Suppressor macrophage treated with lipopolysaccharide for 4 hours (primary cell): ENCODE measurements around the gene AHDC1.
A peak's percentile ranks its signal among the peaks of the same experiment; 100 is the strongest.

Experiments
- DNase-seq: peaks from one replicate; pipeline ENCODE4 v3.0.0-alpha.2; 2020

Gene AHDC1

DNA sequence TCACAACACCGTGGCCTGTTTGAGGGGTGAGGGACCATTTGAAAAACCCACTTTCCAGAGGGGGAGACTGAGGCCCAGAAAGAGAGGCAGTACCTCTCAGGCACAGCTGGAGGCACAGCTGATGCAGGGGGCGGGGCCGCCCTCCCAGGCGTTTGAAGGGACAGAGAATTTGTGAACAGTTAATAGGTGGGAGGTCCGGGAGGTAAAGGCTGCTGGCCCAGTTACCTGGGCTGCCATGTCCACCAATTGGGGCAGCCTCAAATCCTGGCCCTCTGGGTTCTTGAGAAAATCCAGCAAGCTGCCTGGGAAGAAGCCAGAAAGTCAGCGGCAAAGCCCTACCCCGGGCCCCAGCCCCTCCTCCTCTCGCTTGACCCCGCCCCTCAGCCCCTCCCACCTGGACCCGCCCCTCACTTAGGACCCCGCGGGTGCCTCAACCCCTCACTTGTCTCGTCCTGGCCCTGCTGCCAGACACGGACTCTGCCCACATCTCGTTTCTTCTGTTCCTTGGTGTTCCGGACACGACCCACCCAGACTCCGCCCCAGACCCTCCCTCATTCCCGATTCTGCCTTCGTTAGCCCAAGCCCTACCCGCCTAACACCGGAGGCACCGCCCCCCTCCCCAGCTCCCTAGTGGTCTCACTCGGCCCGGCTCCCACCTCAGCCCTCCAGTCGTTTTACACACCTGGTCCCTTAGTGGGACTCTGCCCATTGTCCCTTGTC, 10.8 kb upstream of the AHDC1 start:
- no peak for DNase-seq

DNA sequence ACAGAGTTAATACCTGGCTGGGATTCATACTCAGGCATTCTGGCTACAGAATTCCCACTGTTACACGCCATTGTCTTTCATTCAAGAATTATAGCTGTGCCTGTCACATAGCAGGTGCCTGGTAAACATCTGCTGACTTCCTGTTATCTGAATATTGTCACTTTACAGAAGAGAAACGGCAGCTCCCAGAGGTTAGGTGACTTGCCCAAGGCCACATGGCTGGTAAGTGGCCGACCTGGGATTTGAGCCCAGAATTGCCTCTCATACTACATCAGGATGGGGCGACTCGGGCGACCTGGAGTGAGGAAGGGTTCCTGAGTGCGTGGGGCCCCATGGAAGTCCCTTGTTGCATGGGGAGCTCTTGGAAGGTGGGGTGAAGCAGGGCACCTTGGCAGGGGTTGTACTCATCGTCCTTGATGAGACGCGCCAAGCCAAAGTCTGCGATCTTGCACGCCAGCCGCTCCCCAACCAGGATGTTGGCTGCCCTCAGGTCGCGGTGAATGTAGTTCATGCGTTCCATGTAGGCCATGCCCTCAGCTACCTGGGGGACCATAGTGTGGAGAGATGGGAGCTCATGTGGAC, 10.2 kb upstream of the AHDC1 start:
- DNase-seq = no peak

DNA sequence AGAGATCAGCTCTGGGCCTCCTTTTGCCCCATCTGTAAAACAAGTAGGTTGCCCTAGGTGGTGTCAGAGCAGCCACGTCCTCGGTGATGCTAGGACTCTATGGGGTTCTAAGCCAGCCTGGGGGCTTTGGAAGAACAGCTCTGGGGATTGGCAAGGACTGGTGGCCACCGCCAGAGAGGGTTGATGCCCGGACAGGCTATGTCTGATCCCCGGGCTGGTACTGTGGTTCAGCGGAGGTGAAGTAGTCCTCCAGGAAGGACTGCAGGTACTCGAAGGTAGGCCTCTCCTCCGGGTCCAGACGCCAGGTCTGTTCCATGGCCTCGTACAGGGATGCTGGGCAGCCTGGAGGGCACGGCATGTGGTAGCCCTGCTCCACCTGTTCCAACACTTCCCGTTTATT, 8.8 kb upstream of the AHDC1 start:
- DNase-seq = no peak

DNA sequence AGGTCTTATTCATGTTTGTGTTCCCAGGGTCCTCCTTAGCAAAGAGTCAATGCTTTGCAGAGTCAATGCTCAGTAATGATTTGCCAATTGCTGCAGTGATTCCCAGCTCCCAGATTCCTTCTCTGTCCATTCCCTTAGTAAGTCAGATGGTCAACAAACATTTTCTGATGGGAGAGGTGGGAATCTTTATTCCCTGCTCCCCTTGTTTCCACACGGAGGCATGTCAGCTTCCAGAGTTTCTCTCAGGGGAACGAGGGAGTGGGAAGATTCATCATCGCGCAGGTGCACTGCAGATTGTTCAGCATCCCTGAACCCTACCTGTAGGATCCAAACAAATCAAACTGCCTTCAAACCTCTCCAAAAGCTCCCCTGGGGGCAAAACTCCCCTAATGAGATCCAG, 7.5 kb upstream of the AHDC1 start:
- DNase-seq = no peak

DNA sequence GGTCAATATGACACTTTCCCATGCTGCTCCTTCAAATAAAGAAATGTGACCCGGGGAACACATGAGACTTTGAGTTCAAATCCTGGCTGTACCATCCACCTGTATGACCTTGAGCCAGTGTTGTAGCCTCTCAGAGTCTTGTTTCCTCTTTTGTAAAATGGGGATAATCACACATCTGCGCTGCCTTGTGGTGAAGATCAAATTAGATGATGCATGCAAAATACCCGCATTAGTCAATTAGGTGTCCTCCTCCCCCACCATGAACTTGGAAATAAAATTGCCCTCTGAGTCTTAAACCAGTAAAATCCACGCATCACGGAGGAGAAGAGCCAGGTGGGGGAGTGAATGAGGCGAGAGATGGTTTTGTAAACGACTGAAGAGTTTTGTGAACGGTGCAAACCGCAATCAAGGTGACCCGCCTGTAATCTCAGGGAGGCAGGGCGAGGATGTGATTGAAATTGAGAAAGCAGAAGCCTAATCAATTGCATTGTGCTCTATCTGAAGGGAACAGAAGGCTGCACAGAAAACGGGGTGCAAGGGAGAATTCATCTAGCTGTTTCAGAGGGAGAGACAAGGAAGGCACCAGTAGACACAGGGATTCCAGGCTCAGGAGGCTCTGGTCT, 5.8 kb upstream of the AHDC1 start:
- DNase-seq = no peak

DNA sequence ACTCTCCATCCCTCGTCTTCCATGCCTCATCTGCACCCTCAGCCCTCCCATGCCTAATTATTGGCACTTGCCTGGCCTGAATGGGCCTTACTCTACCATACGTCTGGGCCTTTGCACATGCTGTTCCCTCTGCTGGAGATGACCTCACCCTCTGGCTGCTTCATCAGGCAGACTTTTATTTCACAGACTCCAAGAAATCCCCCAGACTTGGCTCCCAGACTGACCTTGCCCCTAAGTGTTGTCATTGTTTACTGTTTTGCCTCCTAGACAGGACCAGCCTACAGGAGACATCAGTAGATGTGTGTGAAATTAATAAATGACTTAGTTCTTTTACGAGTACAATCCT, 5.2 kb upstream of the AHDC1 start:
- peak; percentile 68 for DNase-seq

DNA sequence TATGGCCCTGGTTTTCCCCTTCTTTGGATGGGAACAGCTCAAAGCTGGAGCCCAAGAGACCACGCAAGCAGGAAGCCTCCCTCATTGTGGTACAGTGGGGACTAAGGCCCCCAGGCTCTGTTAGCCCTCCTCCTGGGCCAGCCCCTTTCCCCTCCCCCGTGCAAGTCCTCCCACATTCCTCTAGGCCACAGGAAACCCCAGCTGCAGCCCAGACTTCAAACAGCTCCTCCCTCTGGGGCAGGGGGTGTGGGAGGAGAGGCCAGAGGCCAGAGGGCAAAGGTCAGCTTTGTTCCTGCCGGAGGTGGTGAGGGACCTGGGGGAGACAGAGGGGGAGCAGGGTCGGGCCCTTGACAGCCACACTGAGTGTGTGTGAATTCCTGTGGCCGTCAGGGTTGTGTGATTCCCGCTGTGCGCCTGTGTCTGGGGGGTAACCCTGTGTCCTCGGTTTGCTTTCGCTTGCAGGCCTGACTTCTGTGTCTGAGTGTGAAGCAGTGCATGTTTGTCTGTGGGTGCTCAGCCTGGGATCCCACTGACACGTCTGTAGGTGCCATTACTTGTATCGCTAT, 3.4 kb upstream of the AHDC1 start:
- no peak for DNase-seq

DNA sequence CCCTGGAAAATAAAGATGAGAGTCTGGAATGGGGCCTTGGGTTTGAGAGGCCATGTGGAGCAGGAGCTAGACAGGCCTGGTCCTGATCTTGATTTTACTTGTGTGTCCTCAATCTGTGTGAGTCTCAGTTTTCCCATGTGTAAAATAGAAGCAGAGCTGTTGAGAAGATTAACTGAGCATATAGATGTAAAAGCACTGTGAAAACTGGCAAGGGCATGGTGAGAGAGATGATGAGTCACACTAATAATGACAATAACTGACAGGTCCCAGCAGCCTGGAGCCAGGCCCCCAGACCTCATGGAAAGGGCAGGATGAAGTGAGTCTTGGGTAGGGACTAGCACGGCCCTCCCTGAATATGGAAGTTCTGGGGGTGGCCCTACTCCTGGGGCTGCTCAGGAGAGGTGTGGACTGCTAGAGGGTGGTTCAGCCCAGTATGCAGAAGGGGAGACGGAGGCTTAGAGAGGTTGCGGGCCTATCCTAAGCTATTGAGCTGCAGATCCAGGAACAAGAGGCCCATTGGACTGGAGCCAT, 2.8 kb upstream of the AHDC1 start:
- DNase-seq = peak; percentile 47

DNA sequence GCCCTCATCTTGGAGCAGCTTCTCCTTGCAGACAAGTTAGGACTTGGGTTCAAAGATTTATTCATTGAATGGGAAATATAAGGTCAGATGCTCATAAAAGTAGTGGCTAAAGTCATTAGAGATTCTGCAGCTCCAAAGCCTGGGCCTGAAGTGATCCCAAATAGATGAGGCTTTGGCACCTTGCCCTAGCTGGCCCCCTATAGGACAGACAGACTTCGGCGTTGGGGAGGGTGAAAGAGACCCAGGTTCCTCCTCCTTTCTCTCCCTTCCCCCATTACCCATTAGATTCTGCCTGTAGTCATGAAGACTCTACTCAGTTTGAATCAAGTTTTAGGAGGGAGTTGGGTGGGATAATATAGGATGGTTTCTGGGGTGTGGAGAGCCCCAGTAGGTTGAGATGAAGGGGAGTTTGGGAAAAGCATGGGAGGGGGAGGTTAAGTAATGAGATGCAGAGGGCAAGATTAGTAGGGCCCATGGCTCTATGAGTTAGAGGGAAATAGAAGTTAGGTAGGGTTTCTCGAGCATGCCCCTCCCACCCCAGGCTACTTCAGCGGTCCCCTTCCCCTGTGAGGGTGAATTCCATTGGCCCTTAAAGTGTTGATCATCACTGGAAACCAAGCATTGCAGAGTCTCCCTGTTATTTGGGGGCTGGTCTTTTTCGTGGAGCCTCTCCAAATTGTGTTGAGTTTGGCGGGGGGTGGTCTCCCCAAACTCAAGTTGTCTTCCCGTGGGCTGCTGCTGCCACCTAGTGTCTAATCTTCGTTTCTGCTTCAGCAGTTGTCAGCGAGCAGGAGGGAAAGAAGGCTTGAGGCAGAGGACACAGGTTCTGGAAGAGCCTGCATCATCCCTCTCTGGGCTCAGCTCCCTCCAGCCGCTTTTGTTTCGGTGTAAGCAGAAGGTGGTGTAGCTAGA, 2.1 kb upstream of the AHDC1 start:
- DNase-seq = peak; percentile 68

DNA sequence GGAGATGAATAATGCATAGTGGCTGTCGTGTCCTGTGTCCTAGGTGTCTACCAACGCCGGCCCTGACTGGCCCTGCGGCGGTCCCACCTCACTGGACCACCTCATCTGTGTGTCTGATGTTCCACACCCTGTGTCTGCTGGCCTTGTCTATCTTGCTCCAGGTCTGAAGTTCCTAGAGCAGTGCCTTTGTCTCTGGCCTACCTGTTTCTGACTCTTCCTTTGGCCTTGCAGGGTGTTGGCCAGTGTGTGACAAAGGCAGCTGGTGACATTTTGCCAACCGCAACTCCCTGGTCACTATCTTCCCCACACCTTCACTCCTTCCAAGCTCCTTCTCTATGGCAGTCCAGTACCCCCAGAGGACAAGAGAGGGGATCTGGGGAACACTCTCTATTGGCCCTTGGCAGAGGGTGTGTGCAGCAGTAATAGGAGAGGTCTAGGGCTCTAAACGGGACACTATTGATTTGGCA, 1.4 kb upstream of the AHDC1 start:
- DNase-seq = no peak

DNA sequence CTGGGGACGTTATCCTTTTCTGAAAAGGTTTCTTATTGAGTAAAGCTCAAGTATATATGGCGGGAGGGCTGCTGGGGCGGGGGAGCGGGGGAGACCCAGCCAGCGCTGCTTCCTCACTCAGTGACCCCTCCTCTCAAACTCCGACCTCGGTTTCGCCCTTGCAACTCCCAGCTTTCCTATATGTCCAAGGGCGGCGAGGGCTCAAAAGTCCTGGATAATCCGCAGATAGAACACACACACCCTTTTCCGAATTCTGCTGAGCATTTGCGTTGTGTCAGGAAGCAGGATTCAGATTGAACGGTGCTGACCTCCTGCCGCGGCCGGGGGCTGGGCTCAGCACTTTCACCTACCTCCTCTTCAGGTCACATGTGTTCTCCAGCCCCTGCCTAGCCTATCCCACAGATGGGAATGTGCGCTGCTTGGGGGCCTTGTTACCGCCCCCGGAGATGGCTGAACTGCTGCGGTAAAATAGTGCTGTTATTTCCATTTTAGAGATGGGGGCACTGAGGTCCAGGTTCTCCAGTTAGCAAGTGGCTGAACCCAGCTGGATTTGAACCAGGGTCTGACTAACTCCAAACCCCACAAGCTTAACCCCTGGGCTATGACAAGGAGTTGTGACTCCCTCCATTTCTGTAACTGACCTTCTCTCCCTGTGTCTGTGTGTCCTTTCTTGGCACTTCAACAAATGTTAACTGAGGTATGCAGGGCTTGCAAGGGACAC, 795 bp upstream of the AHDC1 start:
- no peak for DNase-seq

DNA sequence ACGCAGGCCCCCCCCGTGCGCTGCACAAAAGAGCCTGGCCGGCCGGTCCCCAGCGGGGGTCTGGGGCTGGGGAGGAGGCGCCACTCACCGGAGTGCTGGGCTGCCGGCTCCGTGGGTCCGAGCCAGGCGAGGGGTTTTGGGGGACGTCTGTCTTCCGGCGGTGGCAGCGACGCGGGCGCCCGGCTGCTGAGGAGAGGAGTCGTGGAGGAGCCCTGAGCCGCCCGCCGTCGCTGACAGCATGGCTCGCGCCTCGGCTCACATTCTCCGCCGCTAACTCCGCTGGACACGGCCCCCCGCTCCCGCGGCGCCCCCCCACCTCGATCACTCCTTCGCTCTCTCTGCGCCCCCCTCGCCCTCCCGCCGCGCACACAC, 649 bp downstream of the AHDC1 start:
- no peak for DNase-seq

DNA sequence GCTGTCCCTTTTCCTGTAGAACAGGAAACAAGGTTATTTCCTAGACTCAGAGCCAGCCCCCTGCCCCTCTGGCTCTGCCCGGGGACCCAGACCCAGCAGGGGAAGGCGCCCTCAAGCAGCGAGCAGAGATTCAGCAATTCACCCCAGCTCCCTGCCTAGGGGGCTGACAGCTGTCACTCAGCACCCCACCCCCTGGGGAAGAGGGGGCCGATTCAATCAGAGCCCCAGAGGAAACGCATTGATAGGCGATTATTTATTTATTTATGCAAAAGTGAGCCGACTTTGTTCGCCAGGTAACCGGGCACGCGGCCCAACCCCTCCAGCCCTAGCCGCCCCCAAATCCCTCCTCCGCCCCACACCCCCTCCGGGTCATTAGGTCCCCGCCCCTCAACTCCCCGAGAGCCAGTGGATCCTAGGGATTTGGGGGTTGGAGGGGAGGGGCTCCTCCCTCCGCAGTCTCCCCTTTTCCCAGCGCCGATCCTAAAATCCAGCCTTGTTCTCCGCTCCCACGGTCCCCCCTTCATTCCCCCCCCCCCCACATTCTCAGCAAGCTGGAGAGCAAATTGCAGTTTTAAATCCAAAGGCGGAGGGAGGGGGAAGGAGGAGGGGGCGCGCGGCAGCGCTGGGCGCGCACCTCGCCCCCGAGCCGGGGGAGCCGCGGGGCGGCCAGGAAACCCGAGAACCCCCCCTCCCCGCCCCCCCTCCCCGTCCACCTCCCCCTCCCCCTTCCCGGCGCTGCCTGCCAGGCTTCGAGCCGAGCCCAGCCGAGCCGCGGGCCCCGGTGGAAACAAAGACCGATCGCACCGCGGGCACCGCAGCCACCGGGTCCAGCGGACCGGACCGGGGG, 1.3 kb downstream of the AHDC1 start:
- no peak for DNase-seq

DNA sequence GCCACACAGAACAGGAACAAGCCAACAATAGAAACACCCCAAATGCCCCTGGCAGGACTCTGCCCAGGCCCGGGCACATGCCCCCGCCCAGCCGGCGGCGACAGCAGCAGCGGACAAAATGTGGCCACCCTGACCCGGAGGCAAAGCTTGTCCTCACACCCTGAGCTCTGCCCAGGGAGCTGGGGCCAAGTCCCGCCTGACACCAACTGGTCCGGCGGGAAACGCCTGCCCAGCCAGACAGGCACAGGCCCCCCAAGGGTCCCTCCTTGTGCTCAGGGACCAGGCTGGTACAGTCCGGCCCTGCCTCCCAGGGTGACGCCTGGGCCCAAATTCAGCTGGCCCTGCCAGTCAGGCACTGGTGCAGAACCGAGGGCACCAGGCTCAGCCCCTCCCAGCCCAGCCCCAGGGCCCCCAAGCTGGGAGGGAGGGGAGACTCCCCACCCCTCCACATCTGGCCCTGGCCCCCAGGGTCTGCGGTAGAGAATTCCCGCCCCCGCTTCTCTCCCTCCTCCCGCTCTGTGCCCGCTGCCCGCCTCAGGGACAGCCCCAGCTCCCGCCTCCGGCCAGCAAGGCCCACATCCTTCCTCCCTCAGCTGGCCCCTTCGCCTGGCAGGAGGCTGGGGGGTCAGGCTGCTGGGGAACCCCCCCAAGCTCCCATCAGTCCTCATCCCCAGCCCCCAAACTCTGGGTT, 2.0 kb downstream of the AHDC1 start:
- DNase-seq = no peak

DNA sequence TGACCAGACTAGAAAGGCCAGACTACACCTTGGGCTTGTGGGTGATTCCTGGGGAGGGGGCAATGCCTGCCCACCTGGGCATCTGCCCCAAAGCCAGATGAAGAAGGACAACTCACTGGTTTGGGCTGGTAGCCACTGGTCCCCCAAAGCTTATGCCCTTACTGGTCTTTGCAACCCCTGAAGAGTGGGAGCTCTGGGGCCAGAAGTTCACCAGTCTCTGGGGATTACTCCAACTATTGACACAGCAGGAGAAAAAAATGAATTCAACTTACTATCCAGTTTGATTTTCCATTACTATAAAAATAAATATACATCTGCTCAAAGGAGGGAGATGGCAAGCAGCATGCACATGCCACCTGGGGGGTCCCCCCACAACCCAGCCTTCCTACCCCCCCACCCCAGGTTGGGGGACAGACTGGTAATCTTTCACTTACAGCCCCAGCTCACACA, 2.6 kb downstream of the AHDC1 start:
- DNase-seq = no peak

DNA sequence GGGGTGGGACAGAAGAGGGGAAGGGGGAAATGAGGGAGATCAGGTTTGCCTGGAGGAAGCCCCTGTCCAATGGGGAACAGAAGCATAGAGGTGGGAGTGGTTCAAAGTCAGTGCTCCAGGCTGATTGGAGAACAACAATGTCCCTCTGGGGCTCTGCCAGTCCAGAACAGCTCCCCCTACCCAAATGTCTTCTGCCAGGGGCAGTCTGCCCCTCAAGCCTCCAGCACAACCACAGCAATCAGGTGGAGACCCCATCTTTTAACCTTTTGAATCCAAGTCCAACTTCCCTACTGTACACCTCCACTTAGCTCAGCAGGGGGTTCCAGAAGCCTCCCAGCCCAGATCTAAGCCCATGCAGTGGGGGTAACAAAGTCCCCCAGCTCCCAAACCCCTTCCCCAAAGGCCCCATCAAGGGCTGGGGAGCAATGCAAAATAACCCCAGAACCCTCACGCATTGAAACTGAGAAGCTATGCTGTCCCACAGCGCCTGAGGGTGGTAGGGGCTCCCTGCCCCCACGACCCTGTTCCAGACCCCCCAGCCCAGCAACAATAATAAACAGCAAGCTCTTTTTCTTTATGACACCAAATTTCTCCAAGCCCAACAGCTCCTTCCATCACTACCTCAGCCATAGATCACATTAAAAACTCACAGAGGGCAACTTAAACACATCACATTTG, 3.3 kb downstream of the AHDC1 start:
- no peak for DNase-seq

DNA sequence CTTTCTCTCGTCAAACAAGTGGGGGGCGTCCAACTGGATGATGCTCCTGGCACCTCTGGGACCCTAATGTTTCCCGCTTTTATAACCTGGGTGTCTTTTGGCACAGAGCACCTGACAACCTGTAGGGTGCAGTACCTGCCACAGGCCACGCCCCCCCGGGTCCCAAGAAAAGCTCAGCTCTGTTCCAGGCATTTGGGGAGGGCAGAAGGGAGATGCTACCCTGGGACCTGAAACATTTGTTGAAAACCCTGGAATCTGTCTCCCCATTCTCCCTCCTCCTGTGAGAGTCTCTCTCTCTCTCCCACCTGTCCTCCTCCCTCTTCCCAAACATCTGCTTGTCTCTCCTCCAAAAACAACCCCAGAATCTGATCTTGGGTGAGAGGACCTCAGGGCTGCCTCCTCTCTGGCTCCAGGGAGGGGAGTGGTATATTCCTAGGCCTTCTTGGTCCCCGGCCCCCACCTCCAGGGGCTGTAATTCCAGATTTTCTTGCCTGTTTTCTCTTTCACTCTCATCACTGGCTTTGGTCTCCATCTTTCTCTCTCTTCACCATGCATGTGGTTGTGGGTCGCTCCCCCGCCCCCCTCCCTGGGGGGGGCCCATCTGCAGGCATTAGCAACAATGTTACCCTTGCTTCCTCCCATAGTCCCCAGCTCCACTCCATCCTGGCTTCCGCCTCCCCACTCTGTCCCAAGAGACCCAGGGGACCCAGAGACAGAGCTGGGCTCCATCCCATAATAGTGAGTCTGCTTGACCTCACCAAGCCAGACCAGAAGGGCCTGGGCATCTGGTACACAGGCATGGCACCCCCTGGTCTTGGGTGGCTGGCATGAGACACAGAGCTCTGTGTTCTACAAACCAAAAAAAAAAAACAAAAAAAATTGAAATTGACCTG, 4.1 kb downstream of the AHDC1 start:
- DNase-seq = no peak

DNA sequence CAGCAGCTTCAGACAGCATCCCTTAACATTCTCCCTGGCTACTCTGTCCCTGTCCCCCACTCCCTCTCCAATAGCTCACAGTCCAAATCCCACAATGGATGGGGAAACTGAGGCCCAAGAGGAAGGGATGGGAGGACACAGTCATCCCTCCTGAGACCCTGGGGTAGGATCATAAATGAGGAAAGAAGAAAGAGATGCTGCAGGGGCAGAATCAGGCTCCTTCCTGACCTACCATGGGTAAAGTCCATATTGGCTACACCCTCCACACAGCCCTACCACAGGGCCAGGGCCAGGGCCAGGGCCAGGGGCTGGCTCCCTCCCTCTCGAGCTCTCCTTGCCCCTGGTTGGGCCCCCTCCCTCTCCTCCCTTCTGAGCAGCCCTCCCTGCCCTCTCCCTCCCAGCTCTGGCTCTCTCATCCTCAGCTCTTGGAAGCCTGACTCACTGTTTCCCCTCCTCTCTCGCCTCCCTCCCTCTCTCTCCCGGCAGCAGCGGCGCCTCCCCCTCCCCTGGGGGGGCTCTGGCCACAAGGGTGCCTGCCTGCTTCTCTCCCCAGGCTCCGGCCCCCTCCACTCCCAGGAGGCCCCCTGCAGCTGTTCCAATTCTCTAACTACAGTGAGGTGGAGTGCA, 4.9 kb downstream of the AHDC1 start:
- DNase-seq = no peak
